GM12891 (cell line): Measurements from ENCODE around the gene ZNF813. TPM values are rescaled to one million over a fixed set of nuclear protein-coding genes. Genes with fewer than 3 reads are reported as not detected.
"Not testable (repeated sequence)": the region's sequence is repeated elsewhere in the genome, so short reads cannot be mapped to it uniquely, and the experiment has no call there.

ENCODE experiments used
- DNase-seq: peaks from one replicate; pipeline ENCODE4 v3.0.0; 2011; ENCODE audit warnings: low spot score; ENCODE audit not compliant: insufficient read length
- FAIRE-seq: peaks from 2 replicates; lab custom pipeline; 2011; peaks lifted over from hg19 to GRCh38; lab: Jason Lieb, UNC
- PAX5 ChIP-seq: IDR thresholded peaks from 2 replicates; pipeline ENCODE4 v1.6.1; 2011; ENCODE audit warnings: low read length, moderate library complexity, mild to moderate bottlenecking; ENCODE audit not compliant: insufficient read depth, severe bottlenecking
- POLR2A ChIP-seq: IDR thresholded peaks from 2 replicates; pipeline ENCODE4 v1.6.1; 2011; ENCODE audit warnings: low read depth, low read length, control low read depth
- POLR2AphosphoS5 ChIP-seq: IDR thresholded peaks from 2 replicates; pipeline ENCODE4 v1.6.1; 2011; ENCODE audit warnings: low read depth, low read length, control low read depth
- POU2F2 ChIP-seq: IDR thresholded peaks from 2 replicates; pipeline ENCODE4 v1.6.1; 2011; ENCODE audit warnings: low read depth, mild to moderate bottlenecking, control low read depth, low read length, moderate library complexity
- SPI1 ChIP-seq: IDR thresholded peaks from 2 replicates; pipeline ENCODE4 v1.6.1; 2011; ENCODE audit warnings: low read depth, low read length, control low read depth
- TAF1 ChIP-seq: IDR thresholded peaks from 2 replicates; pipeline ENCODE4 v1.6.1; 2011; ENCODE audit warnings: low read depth, low read length, control low read depth
- polyA plus RNA-seq: library from polyadenylated mRNA; unstranded; fragments of >200 nt; gene quantifications from one replicate; pipeline ENCODE4 v1.2.1, GENCODE V29; 2012; ENCODE audit warnings: low read depth, missing spikeins, inconsistent platforms; ENCODE audit not compliant: missing spikeins

The ZNF813 gene
- 1.2 TPM for polyA plus RNA-seq

- DNase-seq (peak; percentile 88), FAIRE-seq (peak; percentile 85)
- TF ChIP-seq POLR2AphosphoS5 (peak; percentile 58), POLR2A (peak; percentile 71), SPI1 (no peak)
These were observed at the start of gene ZNF813 for GRCh38 chr19:53467485-53468262. Gene ZNF813 (plus strand): TSS chr19:53467733. CDS start chr19:53483823, 16,090 bp downstream.

GRCh38 chr19:53420520-53421315 is 46.8 kb upstream of the ZNF813 start:
- not testable (repeated sequence) for DNase-seq, FAIRE-seq

- no peak for FAIRE-seq
- no peak for DNase-seq
- TF ChIP-seq POLR2AphosphoS5, result no peak
- TF ChIP-seq POLR2A, result no peak
- TF ChIP-seq PAX5, result no peak
- TF ChIP-seq SPI1, result no peak
- TF ChIP-seq TAF1, result no peak
- no peak for TF ChIP-seq POU2F2
These were observed 45.0 kb upstream of the ZNF813 start for GRCh38 chr19:53422551-53422950.

GRCh38 chr19:53423074-53423473 is 44.5 kb upstream of the ZNF813 start:
- DNase-seq, FAIRE-seq: not testable (repeated sequence)

- not testable (repeated sequence) for DNase-seq, FAIRE-seq
These were observed 43.9 kb upstream of the ZNF813 start for GRCh38 chr19:53423680-53424079.

- DNase-seq (peak; percentile 30), FAIRE-seq (peak; percentile 84)
- TF ChIP-seq POU2F2 (no peak), PAX5 (no peak), TAF1 (no peak), SPI1 (no peak), POLR2A (no peak), POLR2AphosphoS5 (no peak)
These were observed 42.5 kb upstream of the ZNF813 start for GRCh38 chr19:53424968-53425597.

- DNase-seq (peak; percentile 72), FAIRE-seq (peak; percentile 96)
- TF ChIP-seq POLR2A (peak; percentile 87), PAX5 (no peak), POU2F2 (no peak), POLR2AphosphoS5 (peak; percentile 83), SPI1 (no peak), TAF1 (0 out of 2 replicates have a peak, but pooled peaks have one; percentile 48)
These were observed 36.0 kb upstream of the ZNF813 start, which contains the start of gene ZNF761 for GRCh38 chr19:53431399-53432087. Gene ZNF761 (plus strand): TSS chr19:53431984. CDS start chr19:53447269, 15,285 bp downstream.

GRCh38 chr19:53432088-53432661 is 35.4 kb upstream of the ZNF813 start:
- FAIRE-seq (peak; percentile 28), DNase-seq (no peak)
- TF ChIP-seq POLR2AphosphoS5 (no peak), PAX5 (no peak), TAF1 (no peak), POLR2A (no peak), POU2F2 (no peak), SPI1 (no peak)

- DNase-seq, FAIRE-seq: not testable (repeated sequence)
These were observed 23.7 kb upstream of the ZNF813 start for GRCh38 chr19:53443809-53444208.

GRCh38 chr19:53447196-53447595 is 20.3 kb upstream of the ZNF813 start:
- FAIRE-seq, DNase-seq: not testable (repeated sequence)

GRCh38 chr19:53455828-53456227 is 11.7 kb upstream of the ZNF813 start:
- DNase-seq, result no peak
- no peak for FAIRE-seq
- TF ChIP-seq POU2F2, result no peak
- TF ChIP-seq TAF1, result no peak
- TF ChIP-seq POLR2A, result no peak
- TF ChIP-seq SPI1, result no peak
- TF ChIP-seq POLR2AphosphoS5, result no peak
- no peak for TF ChIP-seq PAX5

GRCh38 chr19:53460131-53460721 is 7.3 kb upstream of the ZNF813 start:
- DNase-seq, FAIRE-seq: not testable (repeated sequence)
